LNCAP (cell line): ENCODE data around the gene FBXW9.
A peak's percentile ranks its signal among the peaks of the same experiment; 100 is the strongest.

Source experiments
- CTCF ChIP-seq: fragments of 450-650 bp; IDR thresholded peaks from 2 replicates; pipeline ENCODE4 v1.5.1; 2017; ENCODE audit warnings: mild to moderate bottlenecking

FBXW9 gene

GRCh38 chr19:12681074-12681987 lies 15.1 kb downstream of the FBXW9 start, which contains the start of gene DHPS:
Gene DHPS, minus strand, starts transcription at chr19:12681880. Its CDS starts 114 bp downstream, at chr19:12681766.
- no peak for TF ChIP-seq CTCF

- no peak for TF ChIP-seq CTCF
Observed at GRCh38 chr19:12680034-12680433, 16.4 kb downstream of the FBXW9 start.

- TF ChIP-seq CTCF, result no peak
Observed at GRCh38 chr19:12676928-12677327, 19.5 kb downstream of the FBXW9 start.

- peak; percentile 93 for TF ChIP-seq CTCF
Observed at GRCh38 chr19:12676384-12676792, 20.0 kb downstream of the FBXW9 start.

- TF ChIP-seq CTCF, result no peak
Observed at GRCh38 chr19:12675940-12676339, 20.5 kb downstream of the FBXW9 start.

- no peak for TF ChIP-seq CTCF
Observed at GRCh38 chr19:12675399-12675798, 21.0 kb downstream of the FBXW9 start.

- no peak for TF ChIP-seq CTCF
Observed at GRCh38 chr19:12672744-12673143, 23.7 kb downstream of the FBXW9 start.
